ENCODE measurements around the gene CIRBP. TPM values are rescaled to one million over a fixed set of nuclear protein-coding genes. Genes with fewer than 3 reads are reported as not detected.
A peak's percentile ranks its signal among the peaks of the same experiment; 100 is the strongest.

The CIRBP gene
- total and polyA plus RNA-seq, 2 of the 13 experiments (the other 11 are each of a cell fraction or from before 2014, with no cell fraction given), result 133 to 140 TPM

- TF ChIP-seq ZFP91 (CRISPR knock-in tag; IDR thresholded peaks at IDR 0.05; ENCODE audit: borderline replicate concordance), result 0 out of 2 replicates have a peak, but pooled peaks have one; percentile 6
- TF ChIP-seq ATF3 (CRISPR knock-in tag; IDR thresholded peaks at IDR 0.05), result no peak
- TF ChIP-seq MIER2 (CRISPR knock-in tag; IDR thresholded peaks at IDR 0.05), result no peak
- no peak for TF ChIP-seq MLXIP (CRISPR knock-in tag; IDR thresholded peaks at IDR 0.05; ENCODE audit: borderline replicate concordance)
- no peak for TF ChIP-seq CHD2 (IDR thresholded peaks at IDR 0.05; ENCODE audit: low read depth, low read length)
- no peak for TF ChIP-seq SOX13 (IDR thresholded peaks at IDR 0.05)
- TF ChIP-seq SOX13 (CRISPR knock-in tag; conservative IDR thresholded peaks at IDR 0.05 in 1 of 2, IDR thresholded peaks at IDR 0.05 in 1 of 2), result peak in 1 of 2 experiments; percentile 38; a peak in 1 of 4 replicates
- TF ChIP-seq ZNF724P (CRISPR knock-in tag; IDR thresholded peaks at IDR 0.05; ENCODE audit: borderline replicate concordance), result 0 out of 2 replicates have a peak, but pooled peaks have one; percentile 2
- no peak for TF ChIP-seq ZNF777 (CRISPR knock-in tag; IDR thresholded peaks at IDR 0.05)
- TF ChIP-seq CREB1 (IDR thresholded peaks at IDR 0.05), result peak; percentile 83; the same call in 1 of the 2 replicates
- TF ChIP-seq CREB1 (CRISPR knock-in tag; IDR thresholded peaks at IDR 0.05), result no peak
- TF ChIP-seq HNF4G (IDR thresholded peaks at IDR 0.05; ENCODE audit: borderline replicate concordance, low read depth, low read length), result peak; percentile 48; the same call in 1 of the 2 replicates
- no peak for TF ChIP-seq HNF4G (CRISPR knock-in tag; IDR thresholded peaks at IDR 0.05; ENCODE audit: borderline replicate concordance, low read depth)
- TF ChIP-seq RAD21 (CRISPR knock-in tag; IDR thresholded peaks at IDR 0.05), result peak; percentile 83
- TF ChIP-seq ZGPAT (CRISPR knock-in tag; IDR thresholded peaks at IDR 0.05), result no peak
- TF ChIP-seq ZNF850 (CRISPR knock-in tag; conservative IDR thresholded peaks at IDR 0.05), result 0 out of 2 replicates have a peak, but pooled peaks have one; percentile 9
- no peak for TF ChIP-seq SKIL (CRISPR knock-in tag; IDR thresholded peaks at IDR 0.05; ENCODE audit: borderline replicate concordance)
- no peak for TF ChIP-seq REL (CRISPR knock-in tag; conservative IDR thresholded peaks at IDR 0.05)
- TF ChIP-seq MAZ (IDR thresholded peaks at IDR 0.05; ENCODE audit: borderline replicate concordance, low read depth, low read length), result peak; percentile 14; the same call in 1 of the 2 replicates
- peak; percentile 68; the same call in 1 of the 2 replicates for TF ChIP-seq MAZ (CRISPR knock-in tag; IDR thresholded peaks at IDR 0.05; ENCODE audit: low read depth)
- 0 out of 2 replicates have a peak, but pooled peaks have one; percentile 11 for TF ChIP-seq PAX8 (CRISPR knock-in tag; IDR thresholded peaks at IDR 0.05; ENCODE audit: borderline replicate concordance)
- TF ChIP-seq ZNF567 (CRISPR knock-in tag; IDR thresholded peaks at IDR 0.05; ENCODE audit: borderline replicate concordance), result no peak
These were observed 20.3 kb upstream of the CIRBP start (continued) for GRCh38 chr19:1248786-1249297.

Measured in HepG2 (cell line).